Measurements from ENCODE around the gene FHAD1. TPM values are rescaled to one million over a fixed set of nuclear protein-coding genes. Genes with fewer than 3 reads are reported as not detected.

The FHAD1 gene
- total and polyA plus RNA-seq, 9 of the 15 experiments (the other 6 are each of a cell fraction or from before 2014, with no cell fraction given): 0.32 to 2.1 (median 1.5) TPM; not detected in 1

DNA sequence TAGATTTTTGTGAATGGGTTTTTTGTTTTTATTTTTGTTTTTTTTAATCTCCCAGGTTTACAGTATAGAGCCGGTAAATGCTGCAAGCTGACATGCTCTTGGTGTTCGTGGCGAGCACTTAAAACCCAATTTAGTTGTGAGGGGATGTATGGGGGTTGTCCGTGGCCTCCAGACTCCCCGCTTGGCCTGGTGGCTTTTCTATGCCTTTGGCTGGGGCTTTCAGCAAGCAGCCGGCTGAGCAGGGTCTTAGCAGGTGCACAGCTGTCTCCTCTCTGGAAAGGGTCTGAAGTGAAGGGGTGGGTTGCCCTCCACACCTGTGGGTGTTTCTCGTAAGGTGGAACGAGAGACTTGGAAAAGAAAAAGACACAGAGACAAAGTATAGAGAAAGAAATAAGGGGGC, 131.7 kb downstream of the FHAD1 start:
- no TSS peak for BruUV-seq (replicated peaks)

More for the DNA sequence above, 131.7 kb downstream of the FHAD1 start:
- no peak overlapping the region for H3K4me3 ChIP-seq
- no peaks in the 10 kb centered on the region for H3K79me2 ChIP-seq (ENCODE audit: control insufficient read depth, insufficient read depth, low read length)
- ChIA-PET CTCF (ENCODE audit: low intra/inter-chr PET ratio) (no interaction called here), POLR2A (interaction anchor here (0.6 kb wide), 1 partner anchor 183 kb away, joined by 3 read pairs; no protein-coding TSS in a partner anchor)
- peaks cover 47 to 76% of the 10 kb centered on the region in 2 experiments for H3K27me3 ChIP-seq (ENCODE audit: control insufficient read depth in 2 of 2, insufficient read depth in 2 of 2, low read length in 2 of 2)
- H2AFZ ChIP-seq (ENCODE audit: low read depth, low read length): no peak overlapping the region
- ATAC-seq (no peak), FAIRE-seq (no peak), DNase-seq (ENCODE audit: extremely low read depth in 1 of 4, low spot score in 3 of 4) (no peak)
- no peaks in the 10 kb centered on the region for H3K36me3 ChIP-seq (ENCODE audit: control insufficient read depth, insufficient read depth, low read length)
- H3K9me1 ChIP-seq (ENCODE audit: control insufficient read depth, insufficient read depth, low read length): no peaks in the 10 kb centered on the region
- TF ChIP-seq CUX1 (CRISPR knock-in tag; IDR thresholded peaks at IDR 0.05): no peak
- no peak for TF ChIP-seq PHTF2 (CRISPR knock-in tag; IDR thresholded peaks at IDR 0.05)
- TF ChIP-seq KAT2B (IDR thresholded peaks at IDR 0.05; ENCODE audit: low read depth, low read length): no peak
- TF ChIP-seq TAL1 (IDR thresholded peaks at IDR 0.05): no peak
- TF ChIP-seq ZNF699 (CRISPR knock-in tag; IDR thresholded peaks at IDR 0.05; ENCODE audit: insufficient replicate concordance): no peak
- no peak for TF ChIP-seq MCM7 (IDR thresholded peaks at IDR 0.05)
- TF ChIP-seq FUS (optimal IDR thresholded peaks at IDR 0.05; ENCODE audit: low read depth, low read length): no peak
- TF ChIP-seq ZNF764 (CRISPR knock-in tag; IDR thresholded peaks at IDR 0.05; ENCODE audit: low read depth): no peak
- no peak for TF ChIP-seq LEF1 (IDR thresholded peaks at IDR 0.05)
- TF ChIP-seq NRF1 (conservative IDR thresholded peaks at IDR 0.05 in 1 of 2, IDR thresholded peaks at IDR 0.05 in 1 of 2): no peak
- no peak for TF ChIP-seq ZC3H4 (CRISPR knock-in tag; IDR thresholded peaks at IDR 0.05; ENCODE audit: borderline replicate concordance)
- no peak for TF ChIP-seq CREB1 (IDR thresholded peaks at IDR 0.05)
- no peak for TF ChIP-seq CREB1 (CRISPR knock-in tag; IDR thresholded peaks at IDR 0.05)
- no peak for TF ChIP-seq GTF2E2 (tag; IDR thresholded peaks at IDR 0.05)
- no peak for TF ChIP-seq RBM34 (IDR thresholded peaks at IDR 0.05; ENCODE audit: borderline replicate concordance, insufficient read depth, low read length)
- no peak for TF ChIP-seq EHMT2 (IDR thresholded peaks at IDR 0.05)
- TF ChIP-seq FOXK2 (conservative IDR thresholded peaks at IDR 0.05 in 1 of 2, IDR thresholded peaks at IDR 0.05 in 1 of 2; ENCODE audit: low read depth in 2 of 2): no peak
- no peak for TF ChIP-seq NFIC (IDR thresholded peaks at IDR 0.05)
- H3K9me3 ChIP-seq (replicated peaks; ENCODE audit: control insufficient read depth, insufficient read depth, low read depth, low read length): no peaks in the 10 kb centered on the region
- H3K9ac ChIP-seq (ENCODE audit: insufficient read depth in 1 of 2, low read depth in 2 of 2, low read length in 2 of 2): no peak overlapping the region
- WGBS (ENCODE audit: insufficient coverage, low coverage, missing lambda C conversion rate): under 1% methylated on average over 8 of the region's 8 CpGs
- H3K4me1 ChIP-seq (replicated peaks in 1 of 2; ENCODE audit: control insufficient read depth in 2 of 2, insufficient read depth in 2 of 2, low read length in 2 of 2): peaks cover 0 to 7% of the 10 kb centered on the region in 2 experiments; a peak in 1 of 5 replicates
- H4K20me1 ChIP-seq (replicated peaks; ENCODE audit: control insufficient read depth, insufficient read depth, low read length): peaks cover 3% of the 10 kb centered on the region
- in situ Hi-C loops (cut with MboI): no loop called here
- H3K27ac ChIP-seq (ENCODE audit: extremely low read depth, low read depth, low read length): no peak overlapping the region
- intact Hi-C loops (cut with micrococcal nuclease): no loop called here
- H3K4me2 ChIP-seq (ENCODE audit: insufficient read depth, low read length): no peak overlapping the region

Data from K562 (cell line).